Ishikawa (cell line): ENCODE measurements around the gene C9.

ENCODE experiments used
- CEBPB ChIP-seq: IDR thresholded peaks from 2 replicates; pipeline ENCODE4 v1.6.1; 2012
- CREB1 ChIP-seq: IDR thresholded peaks from 2 replicates; pipeline ENCODE4 v1.6.1; 2012; ENCODE audit warnings: low read depth
- EGR1 ChIP-seq: IDR thresholded peaks from 2 replicates; pipeline ENCODE4 v1.6.1; 2012
- EP300 ChIP-seq: IDR thresholded peaks from 2 replicates; pipeline ENCODE4 v1.6.1; 2012; ENCODE audit warnings: borderline replicate concordance
- FOXM1 ChIP-seq: IDR thresholded peaks from 2 replicates; pipeline ENCODE4 v1.6.1; 2012; ENCODE audit warnings: low read depth, borderline replicate concordance
- MAX ChIP-seq: IDR thresholded peaks from 2 replicates; pipeline ENCODE4 v1.6.1; 2012
- NFIC ChIP-seq: IDR thresholded peaks from 2 replicates; pipeline ENCODE4 v1.6.1; 2012
- RAD21 ChIP-seq: IDR thresholded peaks from 2 replicates; pipeline ENCODE4 v1.6.1; 2012; ENCODE audit warnings: low read depth
- REST ChIP-seq: IDR thresholded peaks from 2 replicates; pipeline ENCODE4 v1.6.1; 2012; ENCODE audit warnings: low read depth, mild to moderate bottlenecking
- TAF1 ChIP-seq: IDR thresholded peaks from 2 replicates; pipeline ENCODE4 v1.6.1; 2012; ENCODE audit warnings: low read depth, mild to moderate bottlenecking
- TCF12 ChIP-seq: IDR thresholded peaks from 2 replicates; pipeline ENCODE4 v1.6.1; 2012; ENCODE audit warnings: low read depth
- TEAD4 ChIP-seq: IDR thresholded peaks from 2 replicates; pipeline ENCODE4 v1.6.1; 2012
- YY1 ChIP-seq: IDR thresholded peaks from 2 replicates; pipeline ENCODE4 v1.6.1; 2012; ENCODE audit warnings: low read depth
- ZBTB7A ChIP-seq: IDR thresholded peaks from 2 replicates; pipeline ENCODE4 v1.6.1; 2012; ENCODE audit warnings: low read depth
- TF ChIP-seq, protein P1 (sequence below): IDR thresholded peaks from 2 replicates; pipeline ENCODE4 v1.6.1; 2012

The C9 gene

DNA sequence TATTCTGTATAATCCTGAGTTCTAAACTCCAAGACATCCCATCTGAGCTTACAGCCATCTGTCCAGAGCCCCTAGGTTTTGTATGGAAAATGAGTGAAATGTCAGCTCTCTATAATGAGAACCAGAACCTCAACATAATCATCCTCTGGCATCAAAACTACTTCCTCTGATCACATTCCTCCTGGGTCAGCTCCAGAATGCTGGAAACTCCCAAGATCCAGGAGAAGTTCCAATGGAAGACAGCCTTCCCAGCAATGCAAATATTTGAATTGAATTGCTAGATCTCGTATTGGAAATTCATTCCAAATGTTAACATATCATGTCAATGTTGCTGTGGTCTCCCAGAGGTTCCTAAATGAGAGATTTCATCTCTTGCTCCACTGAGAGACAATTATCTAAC is 23.8 kb downstream of the C9 start:
- TF ChIP-seq NFIC = no peak
- TF ChIP-seq EGR1 = no peak

- no peak for TF ChIP-seq CREB1
- TF ChIP-seq NFIC = no peak
- TF ChIP-seq EP300 = no peak
Observed at GRCh38 chr5:39337252-39337915, 26.9 kb downstream of the C9 start.

GRCh38 chr5:39333104-39333503 is 31.2 kb downstream of the C9 start:
- TF ChIP-seq TEAD4 = no peak
- TF ChIP-seq MAX = no peak
- no peak for TF ChIP-seq YY1
- TF ChIP-seq TAF1 = no peak
- no peak for TF ChIP-seq EP300
- no peak for TF ChIP-seq FOXM1
- TF ChIP-seq EGR1 = no peak
- no peak for TF ChIP-seq REST
- no peak for TF ChIP-seq CEBPB
- no peak for TF ChIP-seq TCF12
- TF ChIP-seq RAD21 = no peak
- TF ChIP-seq NFIC = no peak
- TF ChIP-seq CREB1 = no peak
- TF ChIP-seq, protein P1, sequence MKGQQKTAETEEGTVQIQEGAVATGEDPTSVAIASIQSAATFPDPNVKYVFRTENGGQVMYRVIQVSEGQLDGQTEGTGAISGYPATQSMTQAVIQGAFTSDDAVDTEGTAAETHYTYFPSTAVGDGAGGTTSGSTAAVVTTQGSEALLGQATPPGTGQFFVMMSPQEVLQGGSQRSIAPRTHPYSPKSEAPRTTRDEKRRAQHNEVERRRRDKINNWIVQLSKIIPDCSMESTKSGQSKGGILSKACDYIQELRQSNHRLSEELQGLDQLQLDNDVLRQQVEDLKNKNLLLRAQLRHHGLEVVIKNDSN = no peak
- no peak for TF ChIP-seq ZBTB7A

DNA sequence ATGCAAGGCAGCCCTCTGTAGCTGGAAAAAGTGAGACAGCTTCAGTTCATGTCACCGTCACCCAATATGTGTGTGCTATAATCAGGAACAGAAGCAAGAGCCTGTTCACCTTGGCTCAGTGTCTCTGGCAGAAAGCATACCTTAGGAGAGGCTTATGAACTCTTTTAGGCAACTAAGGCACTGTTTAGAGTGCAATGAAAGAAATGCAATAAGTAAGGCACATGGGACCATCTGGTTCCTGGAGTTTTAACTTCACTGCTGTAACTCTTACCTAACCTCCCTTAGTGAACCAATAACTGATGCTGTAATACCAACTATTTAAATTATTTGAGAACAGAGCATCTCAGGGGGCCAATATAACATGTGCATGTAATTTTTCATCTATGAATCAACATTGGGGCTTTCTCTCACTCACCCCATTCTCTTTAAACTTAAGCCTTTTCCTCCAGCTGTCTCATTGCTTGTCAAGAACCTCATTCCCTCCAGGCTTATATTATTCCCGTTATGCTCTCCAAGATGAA is 32.4 kb downstream of the C9 start:
- TF ChIP-seq NFIC (no peak), FOXM1 (no peak), MAX (no peak), CEBPB (no peak), CREB1 (no peak), EP300 (no peak), TCF12 (no peak), TEAD4 (no peak), TAF1 (no peak), RAD21 (no peak), YY1 (no peak), REST (no peak), ZBTB7A (no peak)

GRCh38 chr5:39328731-39329130 is 35.6 kb downstream of the C9 start:
- no peak for TF ChIP-seq NFIC
- no peak for TF ChIP-seq EP300
- TF ChIP-seq TAF1 = no peak
- TF ChIP-seq YY1 = no peak
- no peak for TF ChIP-seq REST
- no peak for TF ChIP-seq RAD21
- no peak for TF ChIP-seq MAX
- no peak for TF ChIP-seq ZBTB7A
- TF ChIP-seq FOXM1 = no peak
- TF ChIP-seq TCF12 = no peak
- TF ChIP-seq CEBPB = no peak
- TF ChIP-seq, protein P1 = no peak
- TF ChIP-seq EGR1 = no peak
- no peak for TF ChIP-seq TEAD4
- TF ChIP-seq CREB1 = no peak
